Gastroesophageal sphincter (tissue), 2 donors: ENCODE measurements around the gene SIPA1L3.

Experiments used
- EP300 ChIP-seq: sonication (generic); formaldehyde crosslinking; IDR thresholded peaks from one replicate; pipeline ENCODE4 v1.6.1; 2017; ENCODE audit warnings: antibody characterized with exemption, mild to moderate bottlenecking
- POLR2AphosphoS5 ChIP-seq: sonication (generic); formaldehyde crosslinking; IDR thresholded peaks from one replicate; pipeline ENCODE4 v1.6.1; 2017; ENCODE audit warnings: antibody characterized with exemption

- TF ChIP-seq EP300 (no peak), POLR2AphosphoS5 (no peak)
Observed at GRCh38 chr19:38093154-38093553, 186.1 kb downstream of the SIPA1L3 start.
